Measurements from ENCODE around the gene MYMX.

The MYMX gene

DNA sequence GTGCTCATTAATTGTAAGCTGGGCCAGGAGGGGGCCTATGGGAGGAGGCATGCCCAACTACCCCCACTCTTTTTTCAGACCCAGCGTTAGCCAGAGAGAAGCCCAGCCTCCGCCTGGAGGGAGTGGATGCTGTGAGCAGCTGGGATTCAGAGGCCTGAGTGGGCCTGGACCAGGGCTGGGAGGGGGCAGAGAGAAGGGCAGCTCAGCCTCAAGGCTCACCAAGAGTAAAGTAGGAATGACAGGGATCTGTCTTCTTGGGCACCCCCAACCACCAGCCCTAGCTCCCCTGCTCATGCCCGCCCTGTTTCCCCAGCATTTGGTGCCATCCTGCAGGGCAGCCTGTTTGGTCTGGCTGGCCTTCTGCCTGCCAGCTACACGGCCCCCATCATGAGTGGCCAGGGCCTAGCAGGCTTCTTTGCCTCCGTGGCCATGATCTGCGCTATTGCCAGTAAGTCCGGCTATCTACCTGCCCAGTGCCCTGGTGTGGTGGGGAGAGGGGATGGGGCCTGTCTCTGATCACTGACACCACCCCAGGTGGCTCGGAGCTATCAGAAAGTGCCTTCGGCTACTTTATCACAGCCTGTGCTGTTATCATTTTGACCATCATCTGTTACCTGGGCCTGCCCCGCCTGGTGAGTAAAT is 13.4 kb downstream of the MYMX start:
- TF ChIP-seq GATA2 (IDR thresholded peaks at IDR 0.05; ENCODE audit: low read depth, low read length) (no peak), GATA3 (IDR thresholded peaks at IDR 0.05; ENCODE audit: low read depth, low read length) (no peak)

DNA sequence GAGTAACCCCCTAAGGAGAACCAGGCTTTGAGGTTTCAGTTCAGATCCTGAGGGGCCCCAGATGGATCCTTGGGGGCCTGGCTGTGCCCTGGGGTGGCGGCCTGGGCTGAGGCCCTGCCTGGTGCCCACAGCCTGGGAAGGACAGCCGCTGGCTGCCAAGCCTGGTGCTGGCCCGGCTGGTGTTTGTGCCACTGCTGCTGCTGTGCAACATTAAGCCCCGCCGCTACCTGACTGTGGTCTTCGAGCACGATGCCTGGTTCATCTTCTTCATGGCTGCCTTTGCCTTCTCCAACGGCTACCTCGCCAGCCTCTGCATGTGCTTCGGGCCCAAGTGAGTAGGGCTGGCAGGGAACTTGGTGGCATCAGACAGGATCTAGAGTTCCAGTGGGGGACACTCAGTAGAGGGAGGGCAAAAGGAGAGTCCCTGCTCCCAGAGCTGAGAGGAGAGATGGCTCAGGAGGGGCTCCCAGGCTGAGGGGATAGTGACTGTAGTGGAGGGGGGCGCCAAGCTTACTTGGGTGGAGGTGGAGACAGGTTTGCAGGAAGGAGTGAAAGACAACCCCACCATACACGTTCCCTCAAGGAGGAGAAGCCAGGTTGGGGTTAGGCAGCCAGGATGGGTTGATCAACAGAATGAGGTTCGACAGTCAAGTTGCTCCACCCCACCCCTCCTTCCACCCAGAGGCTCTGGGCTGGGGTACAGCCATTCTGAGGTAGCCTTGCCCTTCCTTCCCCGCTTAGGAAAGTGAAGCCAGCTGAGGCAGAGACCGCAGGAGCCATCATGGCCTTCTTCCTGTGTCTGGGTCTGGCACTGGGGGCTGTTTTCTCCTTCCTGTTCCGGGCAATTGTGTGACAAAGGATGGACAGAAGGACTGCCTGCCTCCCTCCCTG is 16.2 kb downstream of the MYMX start:
- no peak for TF ChIP-seq GATA2 (IDR thresholded peaks at IDR 0.05; ENCODE audit: low read depth, low read length)
- TF ChIP-seq GATA3 (IDR thresholded peaks at IDR 0.05; ENCODE audit: low read depth, low read length), result no peak

DNA sequence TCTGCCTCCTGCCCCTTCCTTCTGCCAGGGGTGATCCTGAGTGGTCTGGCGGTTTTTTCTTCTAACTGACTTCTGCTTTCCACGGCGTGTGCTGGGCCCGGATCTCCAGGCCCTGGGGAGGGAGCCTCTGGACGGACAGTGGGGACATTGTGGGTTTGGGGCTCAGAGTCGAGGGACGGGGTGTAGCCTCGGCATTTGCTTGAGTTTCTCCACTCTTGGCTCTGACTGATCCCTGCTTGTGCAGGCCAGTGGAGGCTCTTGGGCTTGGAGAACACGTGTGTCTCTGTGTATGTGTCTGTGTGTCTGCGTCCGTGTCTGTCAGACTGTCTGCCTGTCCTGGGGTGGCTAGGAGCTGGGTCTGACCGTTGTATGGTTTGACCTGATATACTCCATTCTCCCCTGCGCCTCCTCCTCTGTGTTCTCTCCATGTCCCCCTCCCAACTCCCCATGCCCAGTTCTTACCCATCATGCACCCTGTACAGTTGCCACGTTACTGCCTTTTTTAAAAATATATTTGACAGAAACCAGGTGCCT is 16.9 kb downstream of the MYMX start:
- no peak for TF ChIP-seq GATA3 (IDR thresholded peaks at IDR 0.05; ENCODE audit: low read depth, low read length)
- TF ChIP-seq GATA2 (IDR thresholded peaks at IDR 0.05; ENCODE audit: low read depth, low read length), result no peak

DNA sequence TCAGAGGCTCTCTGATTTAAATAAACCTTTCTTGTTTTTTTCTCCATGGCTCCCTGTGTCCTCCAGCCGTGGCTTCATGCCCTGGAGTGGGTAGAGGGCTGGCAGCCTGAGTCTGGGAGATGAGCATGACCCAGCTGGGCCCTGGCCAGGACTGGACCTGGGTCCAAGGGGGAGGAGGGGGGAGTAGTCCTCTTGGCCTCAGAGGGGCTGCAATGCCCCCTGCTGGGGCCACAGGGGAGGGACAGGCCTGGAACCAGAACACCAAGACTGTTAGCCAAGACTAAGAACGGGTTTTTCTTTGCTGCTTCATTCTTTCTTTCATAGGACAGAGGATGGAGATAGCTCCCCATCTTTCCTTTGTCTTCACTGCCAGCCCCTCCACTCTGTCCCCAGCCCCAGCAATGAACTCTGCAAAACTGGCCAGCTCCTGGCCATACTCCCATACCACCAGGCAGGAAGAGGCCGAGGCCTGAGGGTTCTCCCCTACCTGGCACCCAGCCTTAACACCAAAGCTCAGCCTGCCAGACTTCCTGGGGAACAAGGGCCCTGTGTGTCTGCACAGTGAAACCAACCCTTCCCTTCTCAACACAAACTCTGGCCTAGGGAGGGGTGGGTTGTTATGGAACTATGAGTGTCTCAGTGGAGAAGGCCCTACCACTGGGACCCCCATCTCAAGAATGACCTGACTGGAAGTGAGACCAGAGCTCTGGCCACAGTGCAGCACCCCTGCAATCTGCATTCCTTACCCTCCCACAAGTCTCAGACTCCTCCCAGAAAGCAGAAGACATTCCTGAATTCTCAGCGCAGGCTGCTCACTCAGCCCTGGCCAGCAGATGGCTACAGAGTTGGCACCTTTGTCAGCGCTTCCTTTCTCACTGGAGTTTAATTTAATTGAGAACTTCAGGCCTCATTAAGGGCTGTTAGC is 17.6 kb downstream of the MYMX start:
- TF ChIP-seq GATA2 (IDR thresholded peaks at IDR 0.05; ENCODE audit: low read depth, low read length) (no peak), GATA3 (IDR thresholded peaks at IDR 0.05; ENCODE audit: low read depth, low read length) (no peak)

DNA sequence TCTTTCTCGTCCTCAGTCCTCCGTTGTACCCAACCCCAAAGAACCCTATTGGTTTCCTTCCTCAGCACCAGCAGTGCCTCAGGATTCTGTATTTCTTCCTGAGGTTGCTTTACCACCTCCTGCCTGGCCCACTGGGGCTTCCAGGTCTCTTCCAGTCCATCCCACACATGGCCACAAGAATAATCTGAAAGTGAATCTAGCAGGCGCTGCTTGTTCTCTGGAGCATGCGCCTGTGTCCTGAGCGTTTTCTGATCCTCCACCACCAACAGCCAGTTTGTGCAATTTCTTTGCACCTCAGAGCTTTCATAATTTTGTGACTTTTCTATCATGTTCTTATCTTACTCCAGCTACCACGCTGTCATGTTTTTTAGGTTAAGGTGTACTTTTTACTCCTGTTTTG is 18.5 kb downstream of the MYMX start:
- TF ChIP-seq GATA3 (IDR thresholded peaks at IDR 0.05; ENCODE audit: low read depth, low read length) (no peak), GATA2 (IDR thresholded peaks at IDR 0.05; ENCODE audit: low read depth, low read length) (peak; percentile 79)

DNA sequence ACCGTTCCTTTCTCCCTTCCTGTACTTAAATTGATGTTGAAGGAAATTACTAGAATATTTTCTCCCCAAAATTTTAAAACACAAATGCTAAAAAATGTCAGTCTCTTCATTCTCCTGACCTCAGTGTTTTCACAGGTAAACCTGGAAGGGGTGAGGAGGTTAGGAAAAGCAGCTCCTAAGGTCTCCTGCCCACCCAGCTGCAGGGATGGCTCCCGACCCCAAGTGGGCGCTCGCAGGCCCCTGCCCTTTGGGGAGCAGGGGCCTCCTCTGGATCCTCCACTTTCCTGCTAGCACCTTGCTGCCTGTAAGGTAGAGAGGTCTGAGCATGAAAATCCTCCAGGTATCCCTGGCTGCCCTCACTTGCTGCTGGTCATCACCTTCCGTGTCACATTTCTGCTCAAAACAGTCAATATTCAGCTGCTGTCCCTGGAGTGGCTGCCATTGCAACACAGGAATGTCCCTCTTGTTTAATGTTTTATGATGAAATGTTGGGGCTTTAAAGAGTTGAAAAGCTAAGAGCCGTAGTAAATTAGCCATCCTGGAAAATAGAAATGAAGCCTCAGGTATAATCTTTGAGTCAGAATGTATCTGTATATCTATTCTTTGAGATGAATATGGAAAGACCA is 19.3 kb downstream of the MYMX start:
- TF ChIP-seq GATA2 (IDR thresholded peaks at IDR 0.05; ENCODE audit: low read depth, low read length) (no peak), GATA3 (IDR thresholded peaks at IDR 0.05; ENCODE audit: low read depth, low read length) (no peak)

DNA sequence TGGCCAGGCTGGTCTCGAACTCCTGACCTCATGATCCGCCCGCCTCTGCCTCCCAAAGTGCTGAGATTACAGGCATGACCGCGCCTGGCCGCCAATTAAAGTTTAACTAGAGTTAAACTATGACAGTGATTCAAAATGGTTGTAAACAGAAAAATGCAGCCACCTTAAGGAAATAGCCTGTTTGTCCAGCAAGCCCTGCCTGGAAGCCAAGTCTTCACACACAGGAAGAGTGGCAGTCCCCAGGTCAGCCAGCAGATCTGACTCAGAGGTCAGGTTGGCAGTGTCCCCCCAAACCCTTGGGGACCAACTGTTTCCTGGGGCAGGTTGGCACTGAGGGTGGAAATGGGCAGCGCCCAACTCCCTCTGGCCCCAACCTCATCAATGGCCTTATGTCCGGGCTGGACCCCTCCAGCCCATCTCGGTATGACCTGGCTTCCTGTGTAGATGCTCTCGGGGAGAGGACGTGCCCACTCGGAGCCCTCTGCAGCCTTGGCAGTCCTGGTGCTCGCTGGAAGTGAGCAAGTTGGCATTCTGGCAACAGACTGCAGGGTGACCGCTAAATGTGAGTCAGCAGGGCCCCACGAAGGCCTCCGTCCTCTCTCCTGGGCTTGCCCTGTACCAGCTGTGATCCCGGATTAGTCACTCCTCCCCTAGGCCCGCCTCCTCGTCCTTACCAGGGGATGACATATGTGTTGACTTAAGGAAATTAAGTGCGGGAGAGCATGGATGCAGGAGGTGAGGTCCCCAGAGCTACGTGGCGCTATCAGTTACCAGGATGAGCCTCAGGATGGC is 20.5 kb downstream of the MYMX start:
- no peak for TF ChIP-seq GATA3 (IDR thresholded peaks at IDR 0.05; ENCODE audit: low read depth, low read length)
- TF ChIP-seq GATA2 (IDR thresholded peaks at IDR 0.05; ENCODE audit: low read depth, low read length), result no peak

DNA sequence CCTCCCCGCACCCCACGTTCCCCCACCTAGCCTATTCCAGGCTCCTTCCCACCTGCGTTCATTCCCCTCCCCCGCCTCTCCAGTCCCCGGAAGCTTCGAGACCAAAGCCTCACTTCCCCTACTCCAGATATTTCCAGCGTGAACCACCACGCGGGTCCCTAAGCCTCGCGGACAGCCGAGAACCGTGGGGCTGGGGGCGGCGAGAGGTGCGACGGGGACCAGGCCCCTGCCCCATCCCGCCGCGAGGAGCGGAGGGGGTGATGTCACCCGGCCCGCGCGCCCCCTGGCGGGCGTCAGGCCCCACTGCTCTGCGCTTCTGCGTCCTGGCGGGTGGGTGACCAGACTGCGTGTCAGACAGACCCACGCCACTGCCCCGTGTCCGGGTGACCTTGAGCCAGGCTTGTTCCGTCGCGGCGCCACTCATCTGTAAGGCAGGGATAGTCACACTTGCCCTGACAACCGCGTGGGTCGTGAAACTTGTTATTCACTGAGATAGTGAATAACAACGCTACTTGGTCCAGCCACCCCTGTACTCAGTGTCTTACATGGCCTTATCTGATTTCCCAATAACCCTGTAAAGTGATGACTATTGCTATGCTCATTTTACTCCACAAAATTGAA is 21.2 kb downstream of the MYMX start:
- TF ChIP-seq GATA2 (IDR thresholded peaks at IDR 0.05; ENCODE audit: low read depth, low read length) (no peak), GATA3 (IDR thresholded peaks at IDR 0.05; ENCODE audit: low read depth, low read length) (no peak)

DNA sequence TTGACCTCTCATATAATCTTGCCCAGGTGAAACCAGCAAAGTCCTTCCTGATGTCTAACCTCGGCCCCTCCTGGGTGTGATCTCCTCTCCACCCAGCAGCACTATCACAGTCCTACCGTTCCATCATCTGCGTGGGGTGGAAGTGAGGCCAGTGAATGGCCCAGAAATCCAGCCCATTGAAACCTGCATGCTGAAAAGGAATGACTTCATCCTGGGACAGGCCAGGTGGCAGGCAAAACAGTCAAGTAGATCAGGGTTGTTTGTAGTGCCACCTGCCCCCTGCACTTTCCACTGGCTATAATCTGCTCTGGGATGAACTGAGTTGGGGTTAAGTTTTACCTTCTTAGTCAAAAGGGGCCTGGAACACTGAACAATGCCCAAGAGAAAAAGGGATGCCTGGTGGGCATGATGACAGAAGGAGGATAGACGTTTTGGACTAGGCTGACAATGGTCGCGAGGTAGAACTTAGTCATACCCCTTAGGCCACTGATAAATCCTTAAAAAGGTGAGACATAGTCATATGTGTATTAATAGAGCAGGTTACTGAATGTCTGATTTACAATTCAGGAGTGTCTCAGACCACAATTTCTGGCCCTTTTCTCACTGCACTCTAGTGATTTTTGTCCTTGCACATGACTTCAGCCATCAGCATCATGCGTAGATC is 22.1 kb downstream of the MYMX start:
- TF ChIP-seq GATA3 (IDR thresholded peaks at IDR 0.05; ENCODE audit: low read depth, low read length) (no peak), GATA2 (IDR thresholded peaks at IDR 0.05; ENCODE audit: low read depth, low read length) (no peak)

DNA sequence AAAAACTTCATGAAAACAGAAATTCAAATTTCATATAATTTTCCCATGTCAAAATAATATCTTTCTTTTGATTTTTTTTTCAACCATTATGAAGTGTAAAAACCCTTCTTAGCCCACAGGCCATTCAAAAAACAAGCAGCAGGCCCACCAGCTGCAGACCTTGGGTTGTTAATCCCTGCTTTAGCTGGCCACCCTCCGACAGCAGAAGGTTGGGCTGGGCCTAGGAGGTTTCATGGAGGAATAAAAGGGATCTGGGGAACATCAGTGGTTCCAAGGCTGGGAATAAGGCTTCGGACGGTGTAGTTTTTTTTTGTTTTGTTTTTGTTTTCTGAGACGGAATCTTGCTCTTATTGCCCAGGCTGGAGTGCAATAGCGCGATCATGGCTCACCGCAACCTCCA is 26.6 kb downstream of the MYMX start:
- no peak for TF ChIP-seq GATA2 (IDR thresholded peaks at IDR 0.05; ENCODE audit: low read depth, low read length)
- TF ChIP-seq GATA3 (IDR thresholded peaks at IDR 0.05; ENCODE audit: low read depth, low read length), result no peak

DNA sequence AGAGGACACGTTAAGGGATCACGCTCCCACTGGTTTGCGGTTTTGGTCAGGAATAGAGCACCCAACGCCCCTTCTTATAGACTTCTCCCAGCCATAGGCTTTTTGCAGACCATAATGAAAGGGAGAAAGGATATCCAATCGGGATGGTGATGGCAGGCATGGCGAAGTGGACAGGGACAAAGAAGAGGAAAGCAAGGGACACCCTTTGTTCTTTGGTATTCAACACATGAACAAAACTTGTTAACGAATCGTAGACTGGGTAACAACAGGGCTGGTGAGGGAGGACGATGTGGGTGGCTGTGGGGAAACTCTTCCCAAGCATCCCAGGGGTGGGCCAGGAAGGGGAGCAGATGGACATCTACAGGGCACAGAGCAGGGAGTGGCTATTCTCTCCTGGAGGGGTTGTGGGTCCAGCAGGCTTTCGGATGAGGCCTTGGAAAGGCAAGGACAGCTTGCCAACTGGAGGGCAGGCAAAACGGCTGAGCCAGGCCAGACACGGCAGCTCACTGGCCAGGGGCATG is 28.7 kb downstream of the MYMX start:
- TF ChIP-seq GATA3 (IDR thresholded peaks at IDR 0.05; ENCODE audit: low read depth, low read length), result no peak
- TF ChIP-seq GATA2 (IDR thresholded peaks at IDR 0.05; ENCODE audit: low read depth, low read length), result no peak
